Colon (tissue), 2 donors: ENCODE measurements around the gene ROR1.
"Not testable (repeated sequence)": the region's sequence is repeated elsewhere in the genome, so short reads cannot be mapped to it uniquely, and the experiment has no call there.

ENCODE experiments used
- FAIRE-seq: peaks from 2 replicates; lab custom pipeline; 2012; peaks lifted over from hg19 to GRCh38; lab: Jason Lieb, UNC
- donor health status: control.
- donor health status: control.

Gene ROR1

GRCh38 chr1:63794354-63794753, 20.5 kb downstream of the ROR1 start:
- no peak for FAIRE-seq

GRCh38 chr1:63794939-63795378, 21.1 kb downstream of the ROR1 start:
- no peak for FAIRE-seq

- FAIRE-seq, result no peak
Observed at GRCh38 chr1:63795455-63795854, 21.6 kb downstream of the ROR1 start.

GRCh38 chr1:63797056-63797726, 23.4 kb downstream of the ROR1 start:
- FAIRE-seq, result no peak

GRCh38 chr1:63798284-63798683, 24.5 kb downstream of the ROR1 start:
- no peak for FAIRE-seq

- no peak for FAIRE-seq
Observed at GRCh38 chr1:63799307-63799706, 25.5 kb downstream of the ROR1 start.

GRCh38 chr1:63799820-63800219, 26.0 kb downstream of the ROR1 start:
- no peak for FAIRE-seq

GRCh38 chr1:63802109-63802508, 28.3 kb downstream of the ROR1 start:
- FAIRE-seq, result no peak

GRCh38 chr1:63804829-63805484, 31.1 kb downstream of the ROR1 start:
- no peak for FAIRE-seq

- no peak for FAIRE-seq
Observed at GRCh38 chr1:63807046-63807445, 33.2 kb downstream of the ROR1 start.

GRCh38 chr1:63810936-63811469, 37.2 kb downstream of the ROR1 start:
- no peak for FAIRE-seq

- no peak for FAIRE-seq
Observed at GRCh38 chr1:63812071-63812700, 38.4 kb downstream of the ROR1 start.

GRCh38 chr1:63813829-63814277, 40.0 kb downstream of the ROR1 start:
- FAIRE-seq, result no peak

GRCh38 chr1:63816217-63816815, 42.5 kb downstream of the ROR1 start:
- FAIRE-seq, result not testable (repeated sequence)

GRCh38 chr1:63817152-63817667, 43.4 kb downstream of the ROR1 start:
- FAIRE-seq, result no peak

GRCh38 chr1:63817700-63818099, 43.9 kb downstream of the ROR1 start:
- no peak for FAIRE-seq

GRCh38 chr1:63818567-63819325, 44.9 kb downstream of the ROR1 start:
- no peak for FAIRE-seq

- no peak for FAIRE-seq
Observed at GRCh38 chr1:63819795-63820194, 46.0 kb downstream of the ROR1 start.

- FAIRE-seq, result no peak
Observed at GRCh38 chr1:63821091-63822005, 47.5 kb downstream of the ROR1 start.

GRCh38 chr1:63822540-63822939, 48.7 kb downstream of the ROR1 start:
- FAIRE-seq, result no peak

GRCh38 chr1:63824451-63824850, 50.6 kb downstream of the ROR1 start:
- no peak for FAIRE-seq
